Endodermal cell (in vitro differentiated cells): ENCODE results near the gene UHRF1. TPM values are rescaled to one million over a fixed set of nuclear protein-coding genes. Genes with fewer than 3 reads are reported as not detected.
A peak's percentile ranks its signal among the peaks of the same experiment; 100 is the strongest.

ENCODE experiments used
- DNase-seq: peaks from one replicate; pipeline ENCODE4 v3.0.0-alpha.2; 2017
- H3K27ac ChIP-seq: 2 replicates; pipeline ENCODE4 v1.5.1; 2013; ENCODE audit warnings: mild to moderate bottlenecking, low read depth, low read length, moderate library complexity
- H3K27me3 ChIP-seq: 2 replicates; pipeline ENCODE4 v1.6.1; 2013; ENCODE audit warnings: mild to moderate bottlenecking, low read length, moderate library complexity; ENCODE audit not compliant: insufficient read depth, control insufficient read depth, poor library complexity, severe bottlenecking
- H3K36me3 ChIP-seq: 2 replicates; pipeline ENCODE4 v1.7.0; 2013; ENCODE audit warnings: mild to moderate bottlenecking, low read length, moderate library complexity; ENCODE audit not compliant: control insufficient read depth, insufficient read depth
- H3K4me1 ChIP-seq: one replicate; pipeline ENCODE4 v1.7.0; 2013; ENCODE audit warnings: low read length; ENCODE audit not compliant: control insufficient read depth, insufficient read depth
- H3K4me3 ChIP-seq: 2 replicates; pipeline ENCODE4 v1.5.1; 2013; ENCODE audit warnings: mild to moderate bottlenecking, low read length, moderate library complexity
- H3K9ac ChIP-seq: 2 replicates; pipeline ENCODE4 v1.6.1; 2013; ENCODE audit warnings: mild to moderate bottlenecking, low read length, moderate library complexity; ENCODE audit not compliant: poor library complexity, severe bottlenecking; ENCODE audit errors: extremely low read depth
- H3K9me3 ChIP-seq: 2 replicates; pipeline ENCODE4 v1.6.1; 2013; ENCODE audit warnings: mild to moderate bottlenecking, low read length, moderate library complexity; ENCODE audit not compliant: control insufficient read depth
- H3K27ac Mint-ChIP-seq: 2 replicates; pipeline ENCODE4 v1.8.0; 2020; ENCODE audit warnings: mixed read lengths
- H3K27me3 Mint-ChIP-seq: 2 replicates; pipeline ENCODE4 v1.8.0; 2021; ENCODE audit warnings: mild to moderate bottlenecking, mixed read lengths; ENCODE audit not compliant: insufficient read depth
- H3K36me3 Mint-ChIP-seq: 2 replicates; pipeline ENCODE4 v1.8.0; 2020; ENCODE audit warnings: low read depth, mixed read lengths
- H3K4me1 Mint-ChIP-seq: 2 replicates; pipeline ENCODE4 v1.8.0; 2020; ENCODE audit warnings: mixed read lengths
- H3K4me3 Mint-ChIP-seq: 2 replicates; pipeline ENCODE4 v1.8.0; 2020; ENCODE audit warnings: mild to moderate bottlenecking, moderate library complexity, mixed read lengths
- H3K9me3 Mint-ChIP-seq: 2 replicates; pipeline ENCODE4 v1.8.0; 2020; ENCODE audit warnings: mild to moderate bottlenecking, mixed read lengths
- WGBS, 2 experiments: methylation state at CpG; one replicate each; pipeline versions ENCODE4 v1.1.5 to v1.1.7; 2013; ENCODE audit warnings: missing lambda C conversion rate in 2 of 2, mixed read lengths in 1 of 2; ENCODE audit not compliant: insufficient coverage in 1 of 2, insufficient read length in 1 of 2; 5-methylcytosine and 5-hydroxymethylcytosine counted together
- total RNA-seq, 2 donors: library from RNA; stranded (reverse); fragmentation: NEBNext Ultra II Directional in 1 of 2; extraction: Animal tissue kit (Norgen Biotek cat#: 25700) in 1 of 2; gene quantifications; 2 replicates in 1 of 2; 3 replicates in 1 of 2; pipeline ENCODE4 v1.2.1, GENCODE V29; 2021
- TF ChIP-seq, protein P1 (sequence below): fragments of 200-600 bp; sonication (generic); conservative IDR thresholded peaks from 2 replicates; pipeline ENCODE4 v1.5.0; 2021; ENCODE audit warnings: antibody characterized with exemption, mild to moderate bottlenecking

UHRF1 gene
- total RNA-seq, 2 donors from 2014 or later = 54.6 to 59.4 TPM

DNA sequence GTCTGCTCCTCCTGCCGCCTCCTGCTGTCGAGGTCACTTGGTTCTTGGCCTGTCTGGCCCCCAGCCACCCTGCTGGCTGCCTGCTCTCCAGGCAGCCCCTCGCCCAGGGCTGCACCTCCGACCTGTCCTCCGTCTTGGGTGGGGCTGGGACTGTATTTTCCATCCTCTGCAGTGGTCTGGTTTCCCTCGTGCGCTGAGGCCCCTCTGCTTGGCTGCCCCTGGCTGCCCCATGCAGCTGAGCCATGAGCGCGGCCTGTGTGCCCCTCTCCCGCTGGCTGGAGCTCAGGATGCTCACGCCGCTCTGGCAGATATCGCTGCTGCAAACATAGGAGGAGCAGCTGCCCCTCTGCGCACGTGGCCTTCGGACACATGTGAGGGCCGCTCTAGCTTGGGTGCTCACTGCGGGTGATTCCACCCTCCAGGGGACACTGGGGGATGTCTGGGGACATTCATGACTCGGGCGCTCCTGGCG lies 14.0 kb downstream of the UHRF1 start:
- Histone ChIP-seq H3K9ac (no peak overlapping the region), H3K4me1 (no peaks in the 10 kb centered on the region), H3K9me3 (no peaks in the 10 kb centered on the region), H3K27me3 (no peaks in the 10 kb centered on the region), H3K27ac (peak overlapping the region; percentile 83), H3K36me3 (peaks cover 7% of the 10 kb centered on the region), H3K4me3 (no peak overlapping the region)
- TF ChIP-seq, protein P1, sequence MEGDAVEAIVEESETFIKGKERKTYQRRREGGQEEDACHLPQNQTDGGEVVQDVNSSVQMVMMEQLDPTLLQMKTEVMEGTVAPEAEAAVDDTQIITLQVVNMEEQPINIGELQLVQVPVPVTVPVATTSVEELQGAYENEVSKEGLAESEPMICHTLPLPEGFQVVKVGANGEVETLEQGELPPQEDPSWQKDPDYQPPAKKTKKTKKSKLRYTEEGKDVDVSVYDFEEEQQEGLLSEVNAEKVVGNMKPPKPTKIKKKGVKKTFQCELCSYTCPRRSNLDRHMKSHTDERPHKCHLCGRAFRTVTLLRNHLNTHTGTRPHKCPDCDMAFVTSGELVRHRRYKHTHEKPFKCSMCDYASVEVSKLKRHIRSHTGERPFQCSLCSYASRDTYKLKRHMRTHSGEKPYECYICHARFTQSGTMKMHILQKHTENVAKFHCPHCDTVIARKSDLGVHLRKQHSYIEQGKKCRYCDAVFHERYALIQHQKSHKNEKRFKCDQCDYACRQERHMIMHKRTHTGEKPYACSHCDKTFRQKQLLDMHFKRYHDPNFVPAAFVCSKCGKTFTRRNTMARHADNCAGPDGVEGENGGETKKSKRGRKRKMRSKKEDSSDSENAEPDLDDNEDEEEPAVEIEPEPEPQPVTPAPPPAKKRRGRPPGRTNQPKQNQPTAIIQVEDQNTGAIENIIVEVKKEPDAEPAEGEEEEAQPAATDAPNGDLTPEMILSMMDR = no peak
- no peaks in the 10 kb centered on the region for H3K9me3 Mint-ChIP-seq
- 92 to 95% methylated on average over 13 to 21 of the region's 21 CpGs for WGBS, 2 experiments
- H3K27me3 Mint-ChIP-seq = no peaks in the 10 kb centered on the region
- DNase-seq = no peak
- H3K4me3 Mint-ChIP-seq = no peak overlapping the region
- peaks cover 35% of the 10 kb centered on the region for H3K36me3 Mint-ChIP-seq
- no peaks in the 10 kb centered on the region for H3K4me1 Mint-ChIP-seq
- H3K27ac Mint-ChIP-seq = no peak overlapping the region

DNA sequence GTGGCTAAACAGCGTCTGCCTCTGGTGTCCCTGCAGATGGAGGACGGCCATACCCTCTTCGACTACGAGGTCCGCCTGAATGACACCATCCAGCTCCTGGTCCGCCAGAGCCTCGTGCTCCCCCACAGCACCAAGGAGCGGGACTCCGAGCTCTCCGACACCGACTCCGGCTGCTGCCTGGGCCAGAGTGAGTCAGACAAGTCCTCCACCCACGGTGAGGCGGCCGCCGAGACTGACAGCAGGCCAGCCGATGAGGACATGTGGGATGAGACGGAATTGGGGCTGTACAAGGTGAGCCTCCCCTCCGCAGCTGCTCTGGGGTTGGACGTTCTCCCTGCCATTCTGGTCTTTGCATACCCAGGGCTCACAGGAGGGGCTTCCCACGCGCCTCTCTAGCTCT lies 19.9 kb downstream of the UHRF1 start:
- H3K4me1 ChIP-seq = no peaks in the 10 kb centered on the region
- H3K27me3 ChIP-seq = no peaks in the 10 kb centered on the region
- Mint-ChIP-seq H3K36me3 (peaks cover 36% of the 10 kb centered on the region), H3K4me3 (no peak overlapping the region), H3K27ac (no peak overlapping the region), H3K27me3 (no peaks in the 10 kb centered on the region), H3K4me1 (no peaks in the 10 kb centered on the region), H3K9me3 (no peaks in the 10 kb centered on the region)
- no peak overlapping the region for H3K27ac ChIP-seq
- no peak for DNase-seq
- no peak overlapping the region for H3K4me3 ChIP-seq
- no peaks in the 10 kb centered on the region for H3K9me3 ChIP-seq
- no peak overlapping the region for H3K9ac ChIP-seq
- peaks cover 23% of the 10 kb centered on the region for H3K36me3 ChIP-seq
- TF ChIP-seq, protein P1 = no peak
- WGBS, 2 experiments = 94% methylated on average over 12 to 22 of the region's 22 CpGs

DNA sequence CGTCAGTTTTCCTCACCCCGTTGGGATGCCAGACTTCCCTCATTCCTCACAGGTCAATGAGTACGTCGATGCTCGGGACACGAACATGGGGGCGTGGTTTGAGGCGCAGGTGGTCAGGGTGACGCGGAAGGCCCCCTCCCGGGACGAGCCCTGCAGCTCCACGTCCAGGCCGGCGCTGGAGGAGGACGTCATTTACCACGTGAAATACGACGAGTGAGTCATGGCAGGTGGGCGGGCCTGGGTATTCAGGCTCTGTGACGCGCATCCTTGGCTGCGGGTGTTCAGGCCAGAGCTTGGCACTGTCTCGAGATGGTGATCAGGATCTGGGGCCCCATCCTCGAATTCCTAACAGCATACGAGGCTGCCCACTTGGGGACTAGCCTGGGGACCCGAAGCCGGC lies 21.4 kb downstream of the UHRF1 start:
- H3K27ac Mint-ChIP-seq = no peak overlapping the region
- Histone ChIP-seq H3K27ac (no peak overlapping the region), H3K27me3 (no peaks in the 10 kb centered on the region), H3K4me1 (no peaks in the 10 kb centered on the region), H3K36me3 (peaks cover 31% of the 10 kb centered on the region), H3K9me3 (no peaks in the 10 kb centered on the region), H3K9ac (no peak overlapping the region), H3K4me3 (no peak overlapping the region)
- no peaks in the 10 kb centered on the region for H3K4me1 Mint-ChIP-seq
- TF ChIP-seq, protein P1 = no peak
- peaks cover 43% of the 10 kb centered on the region for H3K36me3 Mint-ChIP-seq
- 94% methylated on average over 28 of the region's 28 CpGs for WGBS, 2 experiments
- H3K4me3 Mint-ChIP-seq = no peak overlapping the region
- no peaks in the 10 kb centered on the region for H3K9me3 Mint-ChIP-seq
- no peak for DNase-seq
- no peaks in the 10 kb centered on the region for H3K27me3 Mint-ChIP-seq
